K562 (cell line): Measurements from ENCODE around the gene LRGUK.

ENCODE experiments used
- NCOA2 ChIP-seq, 2 experiments: fragments of 450-650 bp; IDR thresholded peaks; 2 replicates each; pipeline ENCODE4 v1.6.1; 2018; ENCODE audit warnings: mild to moderate bottlenecking in 2 of 2, moderate library complexity in 1 of 2; ENCODE audit not compliant: partially characterized antibody in 2 of 2
- NFRKB ChIP-seq: fragments of 450-650 bp; IDR thresholded peaks from 2 replicates; pipeline ENCODE4 v1.6.1; 2016; ENCODE audit warnings: low read depth

DNA sequence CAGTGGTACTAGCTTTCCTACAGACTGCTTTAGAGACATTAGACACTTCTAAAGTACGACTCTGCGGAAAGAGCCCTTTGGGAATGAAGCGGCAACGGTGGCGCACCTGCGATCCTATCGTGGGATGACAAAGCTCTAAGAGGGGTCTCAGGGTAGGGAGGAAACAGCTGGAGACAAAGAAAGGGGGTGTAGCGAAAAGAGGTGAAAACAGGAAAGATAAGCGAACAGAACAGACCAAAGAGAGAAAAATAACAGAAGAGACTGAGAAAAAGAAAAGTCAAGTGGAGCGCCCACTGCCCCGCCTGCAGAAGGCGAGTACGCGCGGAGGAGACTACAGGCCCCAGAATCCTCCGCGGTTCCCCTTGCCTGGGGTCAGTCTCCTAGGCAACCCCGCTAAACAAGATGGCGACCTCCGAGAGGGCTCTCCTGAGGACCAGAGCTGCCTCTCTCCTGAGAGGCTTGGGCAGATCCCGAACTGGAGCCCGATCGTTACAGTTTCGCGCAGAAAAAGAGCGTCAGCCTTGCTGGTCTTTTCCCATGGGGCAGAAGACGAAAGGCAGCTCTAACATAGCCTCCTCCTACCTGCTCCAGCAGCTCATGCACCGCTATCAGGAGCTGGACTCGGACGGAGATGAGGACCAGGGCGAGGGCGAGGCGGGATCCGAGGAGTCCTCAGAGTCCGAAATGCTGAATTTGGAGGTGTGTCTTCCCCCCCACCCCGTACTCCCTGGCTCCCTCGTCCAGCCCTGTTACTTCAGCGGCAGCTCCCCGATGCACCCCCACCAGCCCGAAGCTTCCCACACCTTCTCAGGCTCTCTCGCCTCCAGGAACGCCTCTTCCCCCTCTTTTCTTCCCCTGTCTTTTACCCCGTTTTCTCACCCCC is at the start of gene LRGUK:
- TF ChIP-seq NFRKB (no peak), NCOA2 (IDR thresholded peaks at IDR 0.05; ENCODE audit: partially characterized antibody in 2 of 2) (no peak)
